Prostate gland (tissue), 2 donors: ENCODE measurements around the gene THEMIS2. TPM values are rescaled to one million over a fixed set of nuclear protein-coding genes. Genes with fewer than 3 reads are reported as not detected.

Experiments used
- DNase-seq: peaks from one replicate; pipeline ENCODE4 v3.0.0-alpha.2; 2019; ENCODE audit warnings: low spot score
- H3K27ac ChIP-seq, 2 donors: fragments of 200-600 bp; sonication (generic); 2 replicates each; pipeline ENCODE4 v1.5.1; 2017 to 2019
- H3K27me3 ChIP-seq: fragments of 200-600 bp; sonication (generic); replicated peaks from 2 replicates; pipeline ENCODE4 v1.5.1; 2019; ENCODE audit not compliant: insufficient read depth
- H3K36me3 ChIP-seq, 2 donors: fragments of 200-600 bp; sonication (generic); 1 replicate in 1 of 2; 2 replicates in 1 of 2; pipeline versions ENCODE4 v1.5.1 to v1.8.1; 2017 to 2019
- H3K4me1 ChIP-seq: fragments of 200-600 bp; sonication (generic); replicated peaks from 2 replicates; pipeline ENCODE4 v1.5.1; 2019
- H3K4me3 ChIP-seq, 2 donors: fragments of 200-600 bp; sonication (generic); 2 replicates each; pipeline ENCODE4 v1.5.1; 2017 to 2019
- H3K9me3 ChIP-seq: fragments of 200-600 bp; sonication (generic); 2 replicates; pipeline ENCODE4 v1.5.1; 2017
- CTCF ChIP-seq, 4 experiments: fragments of 200-600 bp in 2 of 4; fragments of 450-650 bp in 2 of 4; sonication (generic) in 2 of 4; IDR thresholded peaks; 1 replicate in 3 of 4; 2 replicates in 1 of 4; pipeline ENCODE4 v1.5.1; 2016 to 2019; ENCODE audit warnings: antibody characterized with exemption in 4 of 4, mild to moderate bottlenecking in 2 of 4, moderate library complexity in 2 of 4
- POLR2A ChIP-seq: fragments of 450-650 bp; IDR thresholded peaks from one replicate; pipeline ENCODE4 v1.6.1; 2016; ENCODE audit warnings: antibody characterized with exemption, mild to moderate bottlenecking
- POLR2AphosphoS5 ChIP-seq: sonication (generic); formaldehyde crosslinking; IDR thresholded peaks from one replicate; pipeline ENCODE4 v1.6.1; 2017; ENCODE audit warnings: antibody characterized with exemption
- WGBS: methylation state at CpG from one replicate; pipeline ENCODE4 v1.1.5; 2018; 5-methylcytosine and 5-hydroxymethylcytosine counted together
- intact Hi-C: fragments of 100-400 bp; cut with DNase I; formaldehyde crosslinking; loops from one replicate; pipeline ENCODE4 v1.14.2; 2022
- total RNA-seq, 2 donors: library from RNA; depleted of rRNA; stranded (reverse); fragments of >200 nt; gene quantifications; one replicate each; pipeline ENCODE4 v1.1.0, GENCODE V29; 2016

Gene THEMIS2
- total RNA-seq, 2 donors from 2014 or later = 3.6 to 140 TPM

- TF ChIP-seq CTCF (IDR thresholded peaks at IDR 0.05) (no peak), POLR2AphosphoS5 (no peak), POLR2A (no peak)
- H3K27ac ChIP-seq = no peak overlapping the region
- H3K36me3 ChIP-seq = no peaks in the 10 kb centered on the region
- DNase-seq = no peak
- no peaks in the 10 kb centered on the region for H3K27me3 ChIP-seq
- no peaks in the 10 kb centered on the region for H3K4me1 ChIP-seq
- WGBS = 83% methylated on average over 14 of the region's 14 CpGs
- no peaks in the 10 kb centered on the region for H3K9me3 ChIP-seq
- intact Hi-C loops = loop anchor here (5.0 kb wide), 1 partner anchor 118 kb away; no protein-coding TSS in a partner anchor
- H3K4me3 ChIP-seq = no peak overlapping the region
Measured at GRCh38 chr1:27858949-27859576, 13.3 kb upstream of the THEMIS2 start.

GRCh38 chr1:27861436-27861835, 10.9 kb upstream of the THEMIS2 start:
- WGBS = 94% methylated on average over 10 of the region's 10 CpGs
- no peaks in the 10 kb centered on the region for H3K4me1 ChIP-seq
- H3K4me3 ChIP-seq = no peak overlapping the region
- DNase-seq = no peak
- intact Hi-C loops = loop anchor here (10.0 kb wide), 1 partner anchor 363 kb away; no protein-coding TSS in a partner anchor
- no peaks in the 10 kb centered on the region for H3K27me3 ChIP-seq
- no peak overlapping the region for H3K27ac ChIP-seq
- H3K36me3 ChIP-seq = no peaks in the 10 kb centered on the region
- H3K9me3 ChIP-seq = no peaks in the 10 kb centered on the region
- TF ChIP-seq CTCF (IDR thresholded peaks at IDR 0.05) (no peak), POLR2A (no peak), POLR2AphosphoS5 (no peak)

GRCh38 chr1:27862004-27862403, 10.3 kb upstream of the THEMIS2 start:
- Histone ChIP-seq H3K36me3 (no peaks in the 10 kb centered on the region), H3K4me1 (no peaks in the 10 kb centered on the region), H3K9me3 (no peaks in the 10 kb centered on the region), H3K4me3 (no peak overlapping the region), H3K27ac (no peak overlapping the region), H3K27me3 (no peaks in the 10 kb centered on the region)
- 90% methylated on average over 3 of the region's 3 CpGs for whole genome bisulfite sequencing
- TF ChIP-seq POLR2A (no peak), CTCF (IDR thresholded peaks at IDR 0.05) (no peak), POLR2AphosphoS5 (no peak)
- intact Hi-C loops = loop anchor here (10.0 kb wide), 1 partner anchor 363 kb away; no protein-coding TSS in a partner anchor
- DNase-seq = no peak

- WGBS = 87% methylated on average over 9 of the region's 9 CpGs
- TF ChIP-seq POLR2A (no peak), POLR2AphosphoS5 (no peak)
- no peaks in the 10 kb centered on the region for H3K36me3 ChIP-seq
- H3K4me1 ChIP-seq = no peaks in the 10 kb centered on the region
- no peak overlapping the region for H3K27ac ChIP-seq
- intact Hi-C loops = loop anchor here (10.0 kb wide), 1 partner anchor 362 kb away; no protein-coding TSS in a partner anchor
- H3K27me3 ChIP-seq = no peaks in the 10 kb centered on the region
- H3K9me3 ChIP-seq = no peaks in the 10 kb centered on the region
- no peak overlapping the region for H3K4me3 ChIP-seq
- no peak for DNase-seq
Measured at GRCh38 chr1:27862671-27863537, 9.4 kb upstream of the THEMIS2 start.

- no peak for TF ChIP-seq POLR2A
- Histone ChIP-seq H3K4me1 (no peaks in the 10 kb centered on the region), H3K36me3 (no peaks in the 10 kb centered on the region), H3K27me3 (no peaks in the 10 kb centered on the region), H3K27ac (no peak overlapping the region), H3K9me3 (no peaks in the 10 kb centered on the region), H3K4me3 (no peak overlapping the region)
- 76% methylated on average over 1 of the region's 1 CpG for WGBS
- no peak for DNase-seq
- intact Hi-C loops = loop anchor here (10.0 kb wide), 1 partner anchor 361 kb away; no protein-coding TSS in a partner anchor
Measured at GRCh38 chr1:27863538-27863915, 8.8 kb upstream of the THEMIS2 start.
